Chondrocyte (in vitro differentiated cells): ENCODE data around the gene PRDM15. TPM values are rescaled to one million over a fixed set of nuclear protein-coding genes. Genes with fewer than 3 reads are reported as not detected.

Experiments used
- DNase-seq: peaks from one replicate; pipeline ENCODE4 v3.0.0; 2021; ENCODE audit warnings: mixed read lengths, low spot score
- H3K27ac Mint-ChIP-seq: one replicate; pipeline ENCODE4 v1.8.0; 2021; ENCODE audit warnings: mild to moderate bottlenecking, moderate library complexity, mixed read lengths; ENCODE audit not compliant: unreplicated experiment
- H3K27me3 Mint-ChIP-seq: 2 replicates; pipeline ENCODE4 v1.8.0; 2021; ENCODE audit warnings: low read depth, mixed read lengths
- H3K36me3 Mint-ChIP-seq: 2 replicates; pipeline ENCODE4 v1.8.0; 2021; ENCODE audit warnings: low read depth, mixed read lengths
- H3K4me1 Mint-ChIP-seq: 2 replicates; pipeline ENCODE4 v1.8.0; 2021; ENCODE audit warnings: low read depth, mild to moderate bottlenecking, mixed read lengths
- H3K4me3 Mint-ChIP-seq: one replicate; pipeline ENCODE4 v1.8.0; 2021; ENCODE audit warnings: mild to moderate bottlenecking, moderate library complexity, mixed read lengths; ENCODE audit not compliant: unreplicated experiment
- H3K9me3 Mint-ChIP-seq: 2 replicates; pipeline ENCODE4 v1.8.0; 2021; ENCODE audit warnings: low read depth, mixed read lengths
- CTCF ChIP-seq: fragments of 200-600 bp; sonication (generic); IDR thresholded peaks from 2 replicates; pipeline ENCODE4 v1.5.0; 2021; ENCODE audit warnings: antibody characterized with exemption, mild to moderate bottlenecking, moderate library complexity
- total RNA-seq: library from RNA; stranded (reverse); gene quantifications from 3 replicates; pipeline ENCODE4 v1.2.1, GENCODE V29; 2021

The PRDM15 gene
- total RNA-seq, 1 donor from 2014 or later: 4.9 TPM

- Mint-ChIP-seq H3K36me3 (peaks cover 5% of the 10 kb centered on the region), H3K27ac (no peak overlapping the region), H3K9me3 (peaks cover 3% of the 10 kb centered on the region), H3K4me1 (peaks cover 6% of the 10 kb centered on the region), H3K27me3 (no peaks in the 10 kb centered on the region), H3K4me3 (no peak overlapping the region)
- no peak for TF ChIP-seq CTCF
- no peak for DNase-seq
Observed at GRCh38 chr21:41846536-41846935, 32.6 kb downstream of the PRDM15 start.

- Mint-ChIP-seq H3K27ac (no peak overlapping the region), H3K27me3 (no peaks in the 10 kb centered on the region), H3K4me1 (peaks cover 6% of the 10 kb centered on the region), H3K36me3 (peaks cover 9% of the 10 kb centered on the region), H3K4me3 (no peak overlapping the region), H3K9me3 (peaks cover 8% of the 10 kb centered on the region)
- no peak for TF ChIP-seq CTCF
- no peak for DNase-seq
Observed at GRCh38 chr21:41846033-41846317, 33.2 kb downstream of the PRDM15 start.

GRCh38 chr21:41845310-41846032 lies 33.7 kb downstream of the PRDM15 start:
- no peak for DNase-seq
- H3K9me3 Mint-ChIP-seq: peaks cover 13% of the 10 kb centered on the region
- H3K4me3 Mint-ChIP-seq: no peak overlapping the region
- no peaks in the 10 kb centered on the region for H3K27me3 Mint-ChIP-seq
- peaks cover 6% of the 10 kb centered on the region for H3K4me1 Mint-ChIP-seq
- no peak for TF ChIP-seq CTCF
- peaks cover 12% of the 10 kb centered on the region for H3K36me3 Mint-ChIP-seq
- H3K27ac Mint-ChIP-seq: no peak overlapping the region

- TF ChIP-seq CTCF: no peak
- Mint-ChIP-seq H3K27ac (no peak overlapping the region), H3K36me3 (peaks cover 16% of the 10 kb centered on the region), H3K27me3 (no peaks in the 10 kb centered on the region), H3K9me3 (peaks cover 15% of the 10 kb centered on the region), H3K4me1 (peaks cover 6% of the 10 kb centered on the region), H3K4me3 (no peak overlapping the region)
- DNase-seq: no peak
Observed at GRCh38 chr21:41843584-41843983, 35.6 kb downstream of the PRDM15 start.

- H3K4me1 Mint-ChIP-seq: peaks cover 6% of the 10 kb centered on the region
- TF ChIP-seq CTCF: no peak
- peaks cover 26% of the 10 kb centered on the region for H3K36me3 Mint-ChIP-seq
- H3K4me3 Mint-ChIP-seq: no peak overlapping the region
- H3K27me3 Mint-ChIP-seq: no peaks in the 10 kb centered on the region
- no peak overlapping the region for H3K27ac Mint-ChIP-seq
- peaks cover 15% of the 10 kb centered on the region for H3K9me3 Mint-ChIP-seq
- DNase-seq: no peak
Observed at GRCh38 chr21:41840880-41841279, 38.3 kb downstream of the PRDM15 start.
